Trophoblast cell (in vitro differentiated cells and primary cell): ENCODE data around the gene TCP11L1.

Experiments
- DNase-seq, 2 donors: peaks; one replicate each; pipeline ENCODE4 v3.0.0-alpha.2; 2016
- H2AFZ ChIP-seq: 2 replicates; pipeline ENCODE4 v1.6.1; 2013; ENCODE audit warnings: low read length, moderate library complexity, mild to moderate bottlenecking; ENCODE audit not compliant: insufficient read depth, poor library complexity
- H2AK5ac ChIP-seq: 2 replicates; pipeline ENCODE4 v1.6.1; 2013; ENCODE audit warnings: mild to moderate bottlenecking, low read length
- H2BK120ac ChIP-seq: 2 replicates; pipeline ENCODE4 v1.6.1; 2013; ENCODE audit warnings: low read length, mild to moderate bottlenecking, moderate library complexity; ENCODE audit not compliant: insufficient read depth, poor library complexity
- H2BK12ac ChIP-seq: 2 replicates; pipeline ENCODE4 v1.6.1; 2013; ENCODE audit warnings: mild to moderate bottlenecking, low read length, moderate library complexity
- H2BK5ac ChIP-seq: 2 replicates; pipeline ENCODE4 v1.6.1; 2013; ENCODE audit warnings: low read length, low read depth, moderate library complexity, mild to moderate bottlenecking; ENCODE audit not compliant: poor library complexity
- H3K14ac ChIP-seq: 2 replicates; pipeline ENCODE4 v1.6.1; 2013; ENCODE audit warnings: mild to moderate bottlenecking, low read length
- H3K18ac ChIP-seq: 2 replicates; pipeline ENCODE4 v1.6.1; 2013; ENCODE audit warnings: mild to moderate bottlenecking, low read length
- H3K23ac ChIP-seq: 2 replicates; pipeline ENCODE4 v1.6.1; 2013; ENCODE audit warnings: low read length
- H3K27ac ChIP-seq: 2 replicates; pipeline ENCODE4 v1.5.1; 2013; ENCODE audit warnings: low read depth, mild to moderate bottlenecking, inconsistent platforms, low read length, moderate library complexity
- H3K27me3 ChIP-seq: 2 replicates; pipeline ENCODE4 v1.6.1; 2013; ENCODE audit warnings: inconsistent platforms, mild to moderate bottlenecking, low read length, moderate library complexity; ENCODE audit not compliant: insufficient read depth
- H3K36me3 ChIP-seq, 2 experiments: 1 replicate in 1 of 2; 2 replicates in 1 of 2; pipeline ENCODE4 v1.6.1; 2013; ENCODE audit warnings: low read length in 2 of 2, mild to moderate bottlenecking in 2 of 2, moderate library complexity in 1 of 2; ENCODE audit not compliant: insufficient read depth in 2 of 2, control insufficient read depth in 1 of 2
- H3K4ac ChIP-seq: 2 replicates; pipeline ENCODE4 v1.6.1; 2013; ENCODE audit warnings: low read depth, mild to moderate bottlenecking, low read length, moderate library complexity
- H3K4me1 ChIP-seq, 2 experiments: 1 replicate in 1 of 2; 2 replicates in 1 of 2; pipeline ENCODE4 v1.6.1; 2013; ENCODE audit warnings: low read length in 2 of 2, mild to moderate bottlenecking in 2 of 2, moderate library complexity in 1 of 2; ENCODE audit not compliant: insufficient read depth in 2 of 2, control insufficient read depth in 1 of 2
- H3K4me2 ChIP-seq: 2 replicates; pipeline ENCODE4 v1.6.1; 2013; ENCODE audit warnings: inconsistent platforms, mild to moderate bottlenecking, low read length, moderate library complexity
- H3K4me3 ChIP-seq: 2 replicates; pipeline ENCODE4 v1.5.1; 2013; ENCODE audit warnings: mild to moderate bottlenecking, low read depth, low read length, inconsistent platforms
- H3K79me1 ChIP-seq: one replicate; pipeline ENCODE4 v1.6.1; 2013; ENCODE audit warnings: low read length
- H3K79me2 ChIP-seq: 2 replicates; pipeline ENCODE4 v1.6.1; 2013; ENCODE audit warnings: low read length, mild to moderate bottlenecking; ENCODE audit not compliant: control insufficient read depth, insufficient read depth, poor library complexity
- H3K9ac ChIP-seq: 2 replicates; pipeline ENCODE4 v1.6.1; 2013; ENCODE audit warnings: mild to moderate bottlenecking, low read length
- H3K9me3 ChIP-seq: 2 replicates; pipeline ENCODE4 v1.6.1; 2013; ENCODE audit warnings: low read depth, mild to moderate bottlenecking, control low read depth, inconsistent platforms, low read length; ENCODE audit not compliant: insufficient read depth
- H4K12ac ChIP-seq: 2 replicates; pipeline ENCODE4 v1.6.1; 2013; ENCODE audit warnings: low read depth, mild to moderate bottlenecking, low read length, moderate library complexity
- H4K8ac ChIP-seq: 2 replicates; pipeline ENCODE4 v1.6.1; 2013; ENCODE audit warnings: low read depth, mild to moderate bottlenecking, low read length, moderate library complexity
- H4K91ac ChIP-seq: one replicate; pipeline ENCODE4 v1.6.1; 2013; ENCODE audit warnings: low read depth, mild to moderate bottlenecking, low read length, moderate library complexity
- WGBS: extraction: QIAGEN DNeasy Blood & Tissue Kit; methylation state at CpG from one replicate; pipeline ENCODE4 v1.1.7; 2013; ENCODE audit warnings: missing lambda C conversion rate; ENCODE audit not compliant: insufficient read length, insufficient coverage; ENCODE audit errors: extremely low coverage; 5-methylcytosine and 5-hydroxymethylcytosine counted together

Gene TCP11L1

DNA sequence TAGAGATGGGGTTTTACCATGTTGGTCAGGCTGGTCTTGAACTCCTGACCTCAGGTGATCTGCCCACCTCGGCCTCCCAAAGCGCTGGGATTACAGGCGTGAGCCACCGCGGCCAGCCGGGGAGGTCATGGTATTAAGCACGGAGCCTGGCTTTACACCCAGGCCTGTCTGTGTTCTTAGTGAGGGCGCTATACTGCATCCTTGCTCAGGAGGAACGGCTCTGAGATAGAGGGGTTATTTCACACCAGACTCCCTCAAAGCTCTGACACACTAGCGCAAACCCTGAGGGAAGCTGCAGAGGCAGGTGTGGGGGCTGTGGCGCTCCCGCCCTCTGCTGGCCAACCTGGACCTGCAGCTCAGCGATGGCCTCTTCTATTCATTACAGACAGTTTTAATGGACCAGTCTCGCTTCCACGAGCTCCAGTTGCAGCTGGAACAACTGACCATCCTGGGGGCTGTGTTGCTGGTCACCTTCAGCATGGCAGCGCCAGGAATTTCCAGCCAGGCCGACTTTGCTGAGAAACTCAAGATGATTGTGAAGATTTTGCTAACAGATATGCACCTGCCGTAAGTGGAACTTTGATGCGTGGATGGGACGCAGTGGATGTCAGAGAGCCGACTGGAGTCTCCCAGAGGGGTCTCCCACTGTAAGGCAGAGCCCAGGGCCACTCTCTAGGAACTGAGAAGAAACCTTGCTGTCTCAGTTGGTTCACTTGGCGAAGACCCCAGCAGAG lies 26.2 kb downstream of the TCP11L1 start:
- no peak overlapping the region for H2BK120ac ChIP-seq
- no peak overlapping the region for H2AFZ ChIP-seq
- WGBS, result no CpG with 5 or more reads among the region's 22 CpGs

DNA sequence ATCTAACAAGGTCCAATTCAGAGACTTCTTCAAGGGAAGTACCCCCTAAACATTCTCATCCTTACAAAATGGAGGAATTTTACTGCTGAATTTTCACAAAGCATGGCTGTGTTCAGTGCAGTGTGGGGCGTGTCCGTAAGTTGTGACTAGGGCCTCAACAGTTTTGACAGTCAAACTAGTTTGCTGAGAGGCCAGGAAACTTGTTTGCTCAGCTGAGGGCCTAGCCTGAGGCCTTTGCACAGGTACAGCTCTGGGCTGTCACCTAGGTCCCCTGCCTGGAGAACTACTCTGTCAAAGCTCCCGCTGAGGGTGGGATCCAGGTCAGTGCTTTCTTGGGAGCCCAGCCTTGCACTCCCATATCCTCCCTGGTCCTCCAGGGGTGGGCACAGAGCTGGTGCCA lies 27.9 kb downstream of the TCP11L1 start:
- Histone ChIP-seq H2BK120ac (no peak overlapping the region), H3K9me3 (no peaks in the 10 kb centered on the region), H2BK5ac (no peak overlapping the region), H3K14ac (no peak overlapping the region), H3K27me3 (no peaks in the 10 kb centered on the region), H2AFZ (no peak overlapping the region), H3K4ac (no peak overlapping the region), H4K91ac (no peak overlapping the region), H4K8ac (no peak overlapping the region), H3K4me2 (no peak overlapping the region), H3K79me2 (no peaks in the 10 kb centered on the region), H3K4me3 (no peak overlapping the region), H2AK5ac (no peak overlapping the region), H3K36me3 (peaks cover 22 to 25% of the 10 kb centered on the region in 2 experiments), H3K9ac (no peak overlapping the region), H3K23ac (no peak overlapping the region), H2BK12ac (no peak overlapping the region), H3K27ac (no peak overlapping the region), H4K12ac (no peak overlapping the region), H3K18ac (no peak overlapping the region), H3K4me1 (peaks cover 6% of the 10 kb centered on the region in 2 experiments), H3K79me1 (peaks cover 3% of the 10 kb centered on the region)
- DNase-seq, result peak; percentile 35 to 54
- no CpG with 5 or more reads among the region's 3 CpGs for WGBS

More for the DNA sequence above, 26.2 kb downstream of the TCP11L1 start:
- peak; percentile 61 to 80 for DNase-seq
- H3K27ac ChIP-seq, result no peak overlapping the region
- H3K4me3 ChIP-seq, result no peak overlapping the region
- no peak overlapping the region for H3K9ac ChIP-seq
- H2AK5ac ChIP-seq, result no peak overlapping the region
- H3K79me2 ChIP-seq, result no peaks in the 10 kb centered on the region
- peaks cover 10 to 16% of the 10 kb centered on the region in 2 experiments for H3K4me1 ChIP-seq
- no peaks in the 10 kb centered on the region for H3K27me3 ChIP-seq
- no peak overlapping the region for H3K18ac ChIP-seq
- peaks cover 10% of the 10 kb centered on the region for H3K79me1 ChIP-seq
- no peak overlapping the region for H3K23ac ChIP-seq
- H2BK5ac ChIP-seq, result no peak overlapping the region
- H3K9me3 ChIP-seq, result no peaks in the 10 kb centered on the region
- H4K91ac ChIP-seq, result no peak overlapping the region
- H3K36me3 ChIP-seq, result peaks cover 16 to 18% of the 10 kb centered on the region in 2 experiments
- H3K4ac ChIP-seq, result no peak overlapping the region
- H4K8ac ChIP-seq, result no peak overlapping the region
- no peak overlapping the region for H3K14ac ChIP-seq
- no peak overlapping the region for H3K4me2 ChIP-seq
- no peak overlapping the region for H2BK12ac ChIP-seq
- no peak overlapping the region for H4K12ac ChIP-seq

DNA sequence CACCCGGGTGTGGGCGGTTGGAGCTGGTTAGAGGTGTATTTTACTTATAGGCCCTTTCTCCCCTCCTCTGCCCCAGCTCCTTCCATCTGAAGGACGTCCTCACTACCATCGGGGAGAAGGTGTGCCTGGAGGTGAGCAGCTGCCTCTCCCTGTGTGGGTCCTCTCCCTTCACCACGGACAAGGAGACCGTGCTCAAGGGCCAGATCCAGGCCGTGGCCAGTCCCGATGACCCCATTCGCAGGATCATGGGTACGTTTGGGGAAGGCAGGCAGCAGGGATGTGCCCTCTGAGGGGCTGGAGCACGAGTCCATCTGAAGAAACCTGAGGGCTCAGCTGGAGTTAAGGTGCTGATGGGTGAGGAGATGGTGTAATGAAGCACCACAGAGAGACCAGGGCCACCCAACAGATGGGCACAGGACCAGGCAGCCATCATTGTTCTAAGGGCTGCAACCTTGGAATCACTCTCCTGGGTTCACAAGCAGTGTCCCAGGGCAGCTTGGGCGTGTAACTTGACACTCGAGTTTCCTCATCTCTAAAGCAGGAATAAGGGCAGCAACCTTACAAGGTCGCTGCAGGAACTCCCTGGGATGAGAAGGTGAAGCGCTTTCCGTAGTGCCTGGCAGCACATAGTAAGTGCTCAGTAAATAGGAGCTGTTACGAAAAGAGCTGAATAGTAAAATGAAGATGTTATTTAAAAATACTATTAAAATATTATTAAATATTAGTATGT lies 29.4 kb downstream of the TCP11L1 start:
- H3K9me3 ChIP-seq, result no peaks in the 10 kb centered on the region
- H2BK12ac ChIP-seq, result no peak overlapping the region
- H2AFZ ChIP-seq, result no peak overlapping the region
- DNase-seq, result no peak
- no peaks in the 10 kb centered on the region for H3K79me2 ChIP-seq
- H3K36me3 ChIP-seq, result peaks cover 24 to 31% of the 10 kb centered on the region in 2 experiments
- H3K18ac ChIP-seq, result no peak overlapping the region
- no peak overlapping the region for H3K23ac ChIP-seq
- H2BK120ac ChIP-seq, result no peak overlapping the region
- H3K4me3 ChIP-seq, result no peak overlapping the region
- no CpG with 5 or more reads among the region's 17 CpGs for WGBS
- no peak overlapping the region for H4K91ac ChIP-seq
- H2AK5ac ChIP-seq, result no peak overlapping the region
- peaks cover 4% of the 10 kb centered on the region in 2 experiments for H3K4me1 ChIP-seq
- no peak overlapping the region for H3K4me2 ChIP-seq
- no peak overlapping the region for H4K12ac ChIP-seq
- H3K27ac ChIP-seq, result no peak overlapping the region
- no peak overlapping the region for H3K4ac ChIP-seq
- no peak overlapping the region for H3K14ac ChIP-seq
- no peaks in the 10 kb centered on the region for H3K79me1 ChIP-seq
- H3K9ac ChIP-seq, result no peak overlapping the region
- no peak overlapping the region for H4K8ac ChIP-seq
- H2BK5ac ChIP-seq, result no peak overlapping the region
- no peaks in the 10 kb centered on the region for H3K27me3 ChIP-seq

DNA sequence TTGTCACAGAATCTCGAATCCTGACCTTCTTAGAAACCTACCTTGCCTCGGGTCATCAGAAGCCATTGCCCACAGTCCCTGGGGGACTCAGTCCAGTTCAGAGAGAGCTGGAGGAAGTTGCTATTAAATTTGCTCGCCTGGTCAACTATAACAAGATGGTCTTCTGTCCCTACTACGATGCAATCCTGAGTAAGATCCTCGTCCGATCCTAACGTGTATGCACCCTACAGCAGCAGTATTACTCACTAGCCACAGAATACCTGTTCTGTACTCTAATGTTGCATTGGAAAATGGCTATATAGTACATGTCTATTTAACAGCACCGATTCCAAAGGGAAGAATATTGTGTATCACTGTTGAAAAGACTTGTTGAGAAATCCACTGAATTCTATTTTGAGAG lies 33.1 kb downstream of the TCP11L1 start:
- no peak overlapping the region for H2AK5ac ChIP-seq
- H3K4me3 ChIP-seq, result no peak overlapping the region
- no peak overlapping the region for H2BK12ac ChIP-seq
- no CpG with 5 or more reads among the region's 8 CpGs for WGBS
- no peak overlapping the region for H3K9ac ChIP-seq
- H3K79me2 ChIP-seq, result no peaks in the 10 kb centered on the region
- H3K4me1 ChIP-seq, result peaks cover 2 to 4% of the 10 kb centered on the region in 2 experiments
- H3K79me1 ChIP-seq, result no peaks in the 10 kb centered on the region
- no peak overlapping the region for H3K4me2 ChIP-seq
- H3K27me3 ChIP-seq, result no peaks in the 10 kb centered on the region
- H2BK5ac ChIP-seq, result no peak overlapping the region
- no peak overlapping the region for H4K8ac ChIP-seq
- H2AFZ ChIP-seq, result no peak overlapping the region
- no peak for DNase-seq
- H3K23ac ChIP-seq, result no peak overlapping the region
- no peak overlapping the region for H3K18ac ChIP-seq
- H4K91ac ChIP-seq, result no peak overlapping the region
- H3K4ac ChIP-seq, result no peak overlapping the region
- H3K14ac ChIP-seq, result no peak overlapping the region
- no peak overlapping the region for H3K27ac ChIP-seq
- peaks cover 28 to 45% of the 10 kb centered on the region in 2 experiments for H3K36me3 ChIP-seq
- H2BK120ac ChIP-seq, result no peak overlapping the region
- H3K9me3 ChIP-seq, result peaks cover 1% of the 10 kb centered on the region
- no peak overlapping the region for H4K12ac ChIP-seq
